Heart left ventricle (tissue), 16 donors: ENCODE measurements around the gene CBFA2T3. TPM values are rescaled to one million over a fixed set of nuclear protein-coding genes. Genes with fewer than 3 reads are reported as not detected.
"Not testable (repeated sequence)": the region's sequence is repeated elsewhere in the genome, so short reads cannot be mapped to it uniquely, and the experiment has no call there.

Source experiments
- ATAC-seq, 4 donors: fragments of 200-7000 bp; cut with Tn5 transposase; one replicate each; pipeline ENCODE4 v1.9.1; 2020 to 2022; ENCODE audit warnings: moderate library complexity in 4 of 4, mild to moderate bottlenecking in 3 of 4, moderate number of reproducible peaks in 1 of 4
- DNase-seq, 5 donors: peaks; one replicate each; pipeline ENCODE4 v3.0.0-alpha.2; 2020
- H3K27ac ChIP-seq, 12 donors: fragments of 200-600 bp; sonication (generic) in 4 of 12; one replicate each; pipeline versions ENCODE4 v1.5.0 to v1.8.0; 2016 to 2022; ENCODE audit warnings: mild to moderate bottlenecking in 2 of 12
- H3K27me3 ChIP-seq, 9 donors: fragments of 200-600 bp; sonication (generic) in 2 of 9; one replicate each; pipeline versions ENCODE4 v1.5.1 to v1.8.0; 2016 to 2022; ENCODE audit warnings: mild to moderate bottlenecking in 3 of 9
- H3K36me3 ChIP-seq, 9 donors: fragments of 200-600 bp; sonication (generic) in 2 of 9; one replicate each; pipeline versions ENCODE4 v1.5.0 to v1.8.0; 2018 to 2022; ENCODE audit warnings: mild to moderate bottlenecking in 2 of 9
- H3K4me1 ChIP-seq, 12 donors: fragments of 200-600 bp; sonication (generic) in 4 of 12; one replicate each; pipeline versions ENCODE4 v1.5.0 to v1.8.0; 2016 to 2022; ENCODE audit warnings: mild to moderate bottlenecking in 3 of 12
- H3K4me3 ChIP-seq, 12 donors: fragments of 200-600 bp; sonication (generic) in 4 of 12; one replicate each; pipeline versions ENCODE4 v1.5.0 to v1.8.0; 2017 to 2022; ENCODE audit warnings: mild to moderate bottlenecking in 9 of 12, moderate library complexity in 4 of 12
- H3K9me3 ChIP-seq, 12 donors: fragments of 200-600 bp; sonication (generic) in 4 of 12; one replicate each; pipeline versions ENCODE4 v1.5.0 to v1.8.0; 2016 to 2022; ENCODE audit warnings: mild to moderate bottlenecking in 1 of 12
- CTCF ChIP-seq, 12 donors: fragments of 200-600 bp; sonication (generic) in 4 of 12; IDR thresholded peaks; one replicate each; pipeline versions ENCODE4 v1.5.0 to v1.8.0; 2018 to 2022; ENCODE audit warnings: antibody characterized with exemption in 12 of 12, mild to moderate bottlenecking in 5 of 12
- POLR2A ChIP-seq, 2 donors: fragments of 450-650 bp; IDR thresholded peaks; one replicate each; pipeline ENCODE4 v1.6.1; 2017; ENCODE audit warnings: antibody characterized with exemption in 2 of 2, mild to moderate bottlenecking in 2 of 2, moderate library complexity in 2 of 2
- WGBS, 4 donors: extraction: QIAGEN DNeasy Blood & Tissue Kit in 2 of 4; methylation state at CpG; one replicate each; pipeline versions ENCODE4 v1.1.5 to v1.1.7; 2013 to 2018; 5-methylcytosine and 5-hydroxymethylcytosine counted together
- intact Hi-C, 10 donors: fragments of 100-400 bp; cut with DNase I; formaldehyde crosslinking; loops; one replicate each; pipeline versions ENCODE4 v1.11.1 to v1.14.2; 2022
- polyA plus RNA-seq, 2 donors: library from polyadenylated mRNA; stranded (reverse); fragments of 200-250 nt; gene quantifications; one replicate each; pipeline ENCODE4 v1.2.3, GENCODE V29; 2013
- total RNA-seq, 9 donors: library from RNA; depleted of rRNA in 2 of 9; stranded (reverse); fragments of >200 nt in 2 of 9; fragmentation: NEBNext Ultra II Directional in 3 of 9; extraction: Animal tissue kit (Norgen Biotek cat#: 25700) in 3 of 9; gene quantifications; one replicate each; pipeline versions ENCODE4 v1.1.0 to v1.2.4, GENCODE V29; 2016 to 2023
- donor health status: ischemic (EF 13 %, LVEDD 7.1; RV severe dilation, severe dysfunction).
- donor health status: healthy with polysubstance abuse.
- donor health status: DM: no; HTN: yes; CAD: no.
- donor health status: DM: no; HTN: no; CAD: no.
- donor health status: ischemic (EF 25% LVEDD 6.9; RV normal size, moderate dysfunction).
- donor health status: ischemic (EF 25% LVEDD 5.7; RV mildly dilated, moderate dysfunction).
- donor health status: healthy.
- donor health status: DM: yes; HTN: yes; CAD: no.
- donor health status: ischemic (EF 35%, LVEDD 5.7; RV mildly dilated, moderate dysfunction).
- donor health status: nonischemic (EF 11% LVEDD 7.7; RV severe dilation, severe dysfunction).
- donor health status: DM: yes; HTN: yes; CAD: no.
- donor health status: PGD.
- donor health status: ischemic (EF 29% LVEDD 5.4; RV normal size, mild dysfunction).
- donor health status: nonischemic (EF 23%, LVEDD 6.1; RV moderate dilation, normal function).

The CBFA2T3 gene
- total and polyA plus RNA-seq, 11 donors, result 5.0 to 12.0 (median 5.8) TPM

- 77 to 88% (median 83%) methylated on average over 40 to 57 of the region's 57 CpGs for WGBS, 4 donors
- TF ChIP-seq POLR2A (IDR thresholded peaks at IDR 0.05) (no peak), CTCF (IDR thresholded peaks at IDR 0.05) (no peak)
- peak in 2 of 4 donors; percentile 18 to 25 for ATAC-seq
- H3K27me3 ChIP-seq, result no peaks in the 10 kb centered on the region
- peaks cover 0 to 8% (median 0%) of the 10 kb centered on the region in 12 donors for H3K4me1 ChIP-seq
- DNase-seq, result no peak
- H3K4me3 ChIP-seq, result no peak overlapping the region
- intact Hi-C loops, result no loop called here
- H3K9me3 ChIP-seq, result no peaks in the 10 kb centered on the region
- H3K36me3 ChIP-seq, result peaks cover 0 to 56% (median 20%) of the 10 kb centered on the region in 9 donors
- H3K27ac ChIP-seq, result no peak overlapping the region
These were observed 80.6 kb downstream of the CBFA2T3 start for GRCh38 chr16:88896238-88897070.

DNA sequence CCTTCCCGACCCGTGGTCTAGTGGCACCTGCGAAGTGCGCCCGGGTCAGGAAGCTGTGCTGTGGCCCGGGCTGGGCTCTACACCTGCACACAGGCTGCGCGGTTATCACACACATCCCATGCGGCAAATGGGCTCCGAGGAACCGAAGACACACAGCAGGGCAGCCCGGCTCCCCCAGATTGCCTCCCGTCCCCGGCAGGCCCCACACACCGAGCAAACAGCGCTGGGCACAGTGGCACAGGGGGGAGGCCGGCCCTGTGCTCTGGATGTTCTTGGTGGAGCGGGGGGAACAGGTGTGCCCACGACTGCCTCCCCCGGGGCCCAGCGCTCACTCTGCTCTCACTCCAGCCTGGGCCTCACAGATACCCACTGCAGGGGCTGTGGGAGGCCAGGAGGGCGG is 81.7 kb downstream of the CBFA2T3 start:
- WGBS, 4 donors, result 93 to 95% (median 94%) methylated on average over 8 to 22 of the region's 22 CpGs
- Histone ChIP-seq H3K36me3 (peaks cover 0 to 54% (median 17%) of the 10 kb centered on the region in 9 donors), H3K27me3 (no peaks in the 10 kb centered on the region), H3K27ac (no peak overlapping the region), H3K4me3 (no peak overlapping the region), H3K9me3 (no peaks in the 10 kb centered on the region), H3K4me1 (peaks cover 0 to 8% (median 0%) of the 10 kb centered on the region in 12 donors)
- no peak for TF ChIP-seq CTCF (IDR thresholded peaks at IDR 0.05)
- TF ChIP-seq POLR2A (IDR thresholded peaks at IDR 0.05), result no peak
- no peak for ATAC-seq
- DNase-seq, result no peak
- intact Hi-C loops, result no loop called here

- peaks cover 0 to 49% (median 21%) of the 10 kb centered on the region in 9 donors for H3K36me3 ChIP-seq
- ATAC-seq, result no peak
- no peak overlapping the region for H3K4me3 ChIP-seq
- intact Hi-C loops, result no loop called here
- no peak for DNase-seq
- no peak overlapping the region for H3K27ac ChIP-seq
- H3K9me3 ChIP-seq, result no peaks in the 10 kb centered on the region
- no peaks in the 10 kb centered on the region for H3K27me3 ChIP-seq
- peaks cover 0 to 8% (median 0%) of the 10 kb centered on the region in 12 donors for H3K4me1 ChIP-seq
- 86 to 92% (median 87%) methylated on average over 11 to 21 of the region's 21 CpGs for WGBS, 4 donors
- no peak for TF ChIP-seq POLR2A (IDR thresholded peaks at IDR 0.05)
- no peak for TF ChIP-seq CTCF (IDR thresholded peaks at IDR 0.05)
These were observed 82.2 kb downstream of the CBFA2T3 start for GRCh38 chr16:88894681-88895300.

GRCh38 chr16:88894266-88894665 is 82.7 kb downstream of the CBFA2T3 start:
- H3K27ac ChIP-seq, intact Hi-C loops, ATAC-seq, H3K4me3 ChIP-seq, DNase-seq, H3K27me3 ChIP-seq, H3K9me3 ChIP-seq: not testable (repeated sequence)
- peaks cover 0 to 12% (median 0%) of the 10 kb centered on the region in 12 donors for H3K4me1 ChIP-seq
- 94 to 100% (median 97%) methylated on average over 2 to 5 of the region's 6 CpGs for WGBS, 4 donors
- H3K36me3 ChIP-seq, result peaks cover 0 to 46% (median 23%) of the 10 kb centered on the region in 9 donors
